ENCODE data around the gene ASTN1.

The ASTN1 gene

DNA sequence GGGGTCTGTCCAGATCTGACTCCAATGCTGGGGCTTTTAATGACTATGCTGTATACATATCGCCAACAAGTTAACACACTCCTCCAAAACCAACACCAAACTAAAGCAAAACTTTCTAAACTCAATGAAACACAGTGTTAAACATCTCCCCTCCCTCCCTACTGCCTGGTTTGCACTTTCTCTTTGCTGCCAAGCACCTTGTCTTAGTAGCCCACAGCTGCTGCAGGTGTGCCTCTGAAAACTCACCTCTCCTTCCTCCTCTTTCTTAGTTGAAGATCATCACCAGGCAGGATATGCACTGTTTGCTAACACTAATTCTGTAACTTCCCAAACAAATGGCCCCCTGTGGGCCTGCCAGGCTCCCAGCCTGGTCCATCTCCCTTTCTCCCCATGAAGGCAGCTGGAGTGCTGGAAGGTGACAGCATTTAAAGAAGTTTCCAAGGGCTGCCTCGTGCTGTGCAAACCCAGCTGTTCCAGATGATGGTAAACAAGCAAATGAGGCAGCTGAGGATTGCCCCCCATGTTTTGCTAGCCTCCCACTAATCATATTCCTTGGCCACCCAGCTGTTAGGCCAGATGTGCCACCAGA lies 213.7 kb downstream of the ASTN1 start:
- no peak overlapping the region for H3K4me3 ChIP-seq (ENCODE audit: low read depth, low read length)
- ChIA-PET POLR2A (no interaction called here), CTCF (interaction anchor here (0.7 to 2.3 kb wide), 10 partner anchors 10 to 1636 kb away, joined by 3 to 17 read pairs (median 4); no protein-coding TSS in a partner anchor)
- no peaks in the 10 kb centered on the region for H3K9me3 ChIP-seq (ENCODE audit: control insufficient read depth, insufficient read depth, low read depth, low read length)
- H3K4me1 ChIP-seq (ENCODE audit: control insufficient read depth, insufficient read depth, low read length), result no peaks in the 10 kb centered on the region
- no peak overlapping the region for H3K27ac ChIP-seq (ENCODE audit: extremely low read depth, low read depth, low read length)
- no peak for TF ChIP-seq ZNF514 (tag by site-specific recombination; IDR thresholded peaks at IDR 0.05)
- peak; percentile 73 for TF ChIP-seq ZIC2 (tag by site-specific recombination; IDR thresholded peaks at IDR 0.05)
- H3K36me3 ChIP-seq (ENCODE audit: control insufficient read depth in 2 of 2, insufficient read depth in 1 of 2, low read length in 2 of 2), result no peaks in the 10 kb centered on the region

DNA sequence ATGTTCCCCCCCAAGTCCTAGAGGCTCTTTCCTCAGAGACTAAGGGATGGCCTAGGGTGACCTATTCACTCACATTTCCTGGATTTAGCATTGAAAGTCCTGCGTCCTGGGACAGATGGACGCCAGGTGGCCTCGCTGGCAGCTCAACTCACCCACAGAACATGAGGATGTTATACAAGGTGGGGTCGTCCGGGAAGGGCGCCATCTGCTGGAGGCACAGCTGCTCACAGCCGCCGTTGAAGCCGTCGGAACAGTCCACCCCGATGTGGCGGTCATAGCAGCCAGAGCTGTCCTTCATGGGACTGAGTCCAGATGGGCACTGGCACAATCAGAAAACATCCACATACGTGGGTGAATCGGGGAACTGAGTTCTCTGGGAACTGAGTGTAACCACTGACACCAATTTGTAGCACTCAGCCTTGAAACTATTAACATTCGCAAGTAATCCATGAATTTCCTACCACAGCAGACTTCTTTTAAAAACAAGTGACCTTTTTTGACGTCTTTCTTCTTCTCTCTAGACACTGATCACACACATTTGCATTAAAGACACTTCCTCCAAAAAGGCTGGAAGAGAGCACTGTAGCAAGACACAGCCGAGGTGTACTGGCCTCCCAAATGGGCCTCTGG lies 215.4 kb downstream of the ASTN1 start:
- ChIA-PET CTCF (interaction anchor here (0.5 to 5.2 kb wide), 24 partner anchors 8 to 997 kb away, joined by 3 to 28 read pairs (median 4); partner anchors contain the start of gene BRINP2), POLR2A (no interaction called here)
- Histone ChIP-seq H3K27ac (ENCODE audit: extremely low read depth, low read depth, low read length) (no peak overlapping the region), H3K4me3 (ENCODE audit: low read depth, low read length) (no peak overlapping the region), H3K4me1 (ENCODE audit: control insufficient read depth, insufficient read depth, low read length) (no peaks in the 10 kb centered on the region), H3K36me3 (ENCODE audit: control insufficient read depth in 2 of 2, insufficient read depth in 1 of 2, low read length in 2 of 2) (no peaks in the 10 kb centered on the region), H3K9me3 (ENCODE audit: control insufficient read depth, insufficient read depth, low read depth, low read length) (no peaks in the 10 kb centered on the region)
- TF ChIP-seq, protein P1, sequence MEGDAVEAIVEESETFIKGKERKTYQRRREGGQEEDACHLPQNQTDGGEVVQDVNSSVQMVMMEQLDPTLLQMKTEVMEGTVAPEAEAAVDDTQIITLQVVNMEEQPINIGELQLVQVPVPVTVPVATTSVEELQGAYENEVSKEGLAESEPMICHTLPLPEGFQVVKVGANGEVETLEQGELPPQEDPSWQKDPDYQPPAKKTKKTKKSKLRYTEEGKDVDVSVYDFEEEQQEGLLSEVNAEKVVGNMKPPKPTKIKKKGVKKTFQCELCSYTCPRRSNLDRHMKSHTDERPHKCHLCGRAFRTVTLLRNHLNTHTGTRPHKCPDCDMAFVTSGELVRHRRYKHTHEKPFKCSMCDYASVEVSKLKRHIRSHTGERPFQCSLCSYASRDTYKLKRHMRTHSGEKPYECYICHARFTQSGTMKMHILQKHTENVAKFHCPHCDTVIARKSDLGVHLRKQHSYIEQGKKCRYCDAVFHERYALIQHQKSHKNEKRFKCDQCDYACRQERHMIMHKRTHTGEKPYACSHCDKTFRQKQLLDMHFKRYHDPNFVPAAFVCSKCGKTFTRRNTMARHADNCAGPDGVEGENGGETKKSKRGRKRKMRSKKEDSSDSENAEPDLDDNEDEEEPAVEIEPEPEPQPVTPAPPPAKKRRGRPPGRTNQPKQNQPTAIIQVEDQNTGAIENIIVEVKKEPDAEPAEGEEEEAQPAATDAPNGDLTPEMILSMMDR (tag by site-specific recombination; IDR thresholded peaks at IDR 0.05), result peak; percentile 52; the same call in 1 of the 2 replicates
- no peak for TF ChIP-seq ZNF214 (tag by site-specific recombination; IDR thresholded peaks at IDR 0.05; ENCODE audit: borderline replicate concordance)

DNA sequence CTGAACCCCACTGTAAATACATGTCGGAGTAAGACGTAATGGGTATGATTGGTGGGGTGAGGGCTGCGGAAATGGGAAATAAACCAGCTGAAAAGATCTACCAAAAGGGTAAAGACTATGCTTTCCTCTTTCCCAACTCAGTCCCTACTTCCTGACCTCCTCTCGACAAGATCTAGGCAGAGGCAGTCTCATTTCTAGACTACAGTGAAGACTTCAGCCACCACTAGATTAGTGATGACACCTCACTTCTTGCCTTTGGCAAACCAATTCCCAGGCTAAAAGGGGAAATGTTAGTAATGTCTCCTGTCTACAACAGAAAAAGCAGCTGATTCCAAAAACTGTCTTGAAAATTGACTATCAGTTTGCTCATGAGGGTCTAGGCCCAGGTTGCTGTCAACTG lies 219.9 kb downstream of the ASTN1 start:
- Histone ChIP-seq H3K4me3 (ENCODE audit: low read depth, low read length) (no peak overlapping the region), H3K36me3 (ENCODE audit: control insufficient read depth in 2 of 2, insufficient read depth in 1 of 2, low read length in 2 of 2) (no peaks in the 10 kb centered on the region), H3K27ac (ENCODE audit: extremely low read depth, low read depth, low read length) (no peak overlapping the region), H3K4me1 (ENCODE audit: control insufficient read depth, insufficient read depth, low read length) (no peaks in the 10 kb centered on the region), H3K9me3 (ENCODE audit: control insufficient read depth, insufficient read depth, low read depth, low read length) (no peaks in the 10 kb centered on the region)
- TF ChIP-seq ZNF514 (tag by site-specific recombination; IDR thresholded peaks at IDR 0.05), result no peak
- TF ChIP-seq, protein P2, sequence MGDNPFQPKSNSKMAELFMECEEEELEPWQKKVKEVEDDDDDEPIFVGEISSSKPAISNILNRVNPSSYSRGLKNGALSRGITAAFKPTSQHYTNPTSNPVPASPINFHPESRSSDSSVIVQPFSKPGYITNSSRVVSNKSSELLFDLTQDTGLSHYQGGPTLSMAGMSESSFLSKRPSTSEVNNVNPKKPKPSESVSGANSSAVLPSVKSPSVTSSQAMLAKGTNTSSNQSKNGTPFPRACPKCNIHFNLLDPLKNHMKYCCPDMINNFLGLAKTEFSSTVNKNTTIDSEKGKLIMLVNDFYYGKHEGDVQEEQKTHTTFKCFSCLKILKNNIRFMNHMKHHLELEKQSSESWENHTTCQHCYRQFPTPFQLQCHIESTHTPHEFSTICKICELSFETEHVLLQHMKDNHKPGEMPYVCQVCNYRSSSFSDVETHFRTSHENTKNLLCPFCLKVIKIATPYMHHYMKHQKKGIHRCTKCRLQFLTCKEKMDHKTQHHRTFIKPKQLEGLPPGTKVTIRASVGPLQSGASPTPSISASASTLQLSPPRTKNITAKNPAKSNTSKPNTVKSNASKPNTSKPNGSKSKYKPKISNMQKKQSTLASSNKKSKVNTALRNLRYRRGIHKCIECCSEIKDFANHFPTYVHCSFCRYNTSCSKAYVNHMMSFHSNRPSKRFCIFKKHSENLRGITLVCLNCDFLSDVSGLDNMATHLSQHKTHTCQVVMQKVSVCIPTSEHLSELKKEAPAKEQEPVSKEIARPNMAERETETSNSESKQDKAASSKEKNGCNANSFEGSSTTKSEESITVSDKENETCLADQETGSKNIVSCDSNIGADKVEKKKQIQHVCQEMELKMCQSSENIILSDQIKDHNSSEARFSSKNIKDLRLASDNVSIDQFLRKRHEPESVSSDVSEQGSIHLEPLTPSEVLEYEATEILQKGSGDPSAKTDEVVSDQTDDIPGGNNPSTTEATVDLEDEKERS (tag by site-specific recombination; IDR thresholded peaks at IDR 0.05), result no peak
- no peak for TF ChIP-seq GLIS1 (tag by site-specific recombination; IDR thresholded peaks at IDR 0.05)
- no peak for TF ChIP-seq ZNF747 (tag by site-specific recombination; IDR thresholded peaks at IDR 0.05)
- no peak for TF ChIP-seq ZNF394 (tag by site-specific recombination; IDR thresholded peaks at IDR 0.05; ENCODE audit: borderline replicate concordance)
- TF ChIP-seq ZNF558 (tag by site-specific recombination; IDR thresholded peaks at IDR 0.05), result no peak
- no peak for TF ChIP-seq ZNF24 (tag by site-specific recombination; IDR thresholded peaks at IDR 0.05)
- no peak for TF ChIP-seq ZNF423 (tag by site-specific recombination; IDR thresholded peaks at IDR 0.05)
- TF ChIP-seq ZNF155 (tag by site-specific recombination; IDR thresholded peaks at IDR 0.05), result no peak
- no peak for TF ChIP-seq ZNF350 (tag by site-specific recombination; IDR thresholded peaks at IDR 0.05)
- TF ChIP-seq, protein P3, sequence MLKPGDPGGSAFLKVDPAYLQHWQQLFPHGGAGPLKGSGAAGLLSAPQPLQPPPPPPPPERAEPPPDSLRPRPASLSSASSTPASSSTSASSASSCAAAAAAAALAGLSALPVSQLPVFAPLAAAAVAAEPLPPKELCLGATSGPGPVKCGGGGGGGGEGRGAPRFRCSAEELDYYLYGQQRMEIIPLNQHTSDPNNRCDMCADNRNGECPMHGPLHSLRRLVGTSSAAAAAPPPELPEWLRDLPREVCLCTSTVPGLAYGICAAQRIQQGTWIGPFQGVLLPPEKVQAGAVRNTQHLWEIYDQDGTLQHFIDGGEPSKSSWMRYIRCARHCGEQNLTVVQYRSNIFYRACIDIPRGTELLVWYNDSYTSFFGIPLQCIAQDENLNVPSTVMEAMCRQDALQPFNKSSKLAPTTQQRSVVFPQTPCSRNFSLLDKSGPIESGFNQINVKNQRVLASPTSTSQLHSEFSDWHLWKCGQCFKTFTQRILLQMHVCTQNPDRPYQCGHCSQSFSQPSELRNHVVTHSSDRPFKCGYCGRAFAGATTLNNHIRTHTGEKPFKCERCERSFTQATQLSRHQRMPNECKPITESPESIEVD (tag by site-specific recombination; IDR thresholded peaks at IDR 0.05), result no peak
- no peak for TF ChIP-seq ZNF555 (tag by site-specific recombination; conservative IDR thresholded peaks at IDR 0.05)
- TF ChIP-seq OVOL3 (tag by site-specific recombination; IDR thresholded peaks at IDR 0.05), result no peak
- no peak for TF ChIP-seq ZXDB (tag by site-specific recombination; IDR thresholded peaks at IDR 0.05)
- TF ChIP-seq, protein P4, sequence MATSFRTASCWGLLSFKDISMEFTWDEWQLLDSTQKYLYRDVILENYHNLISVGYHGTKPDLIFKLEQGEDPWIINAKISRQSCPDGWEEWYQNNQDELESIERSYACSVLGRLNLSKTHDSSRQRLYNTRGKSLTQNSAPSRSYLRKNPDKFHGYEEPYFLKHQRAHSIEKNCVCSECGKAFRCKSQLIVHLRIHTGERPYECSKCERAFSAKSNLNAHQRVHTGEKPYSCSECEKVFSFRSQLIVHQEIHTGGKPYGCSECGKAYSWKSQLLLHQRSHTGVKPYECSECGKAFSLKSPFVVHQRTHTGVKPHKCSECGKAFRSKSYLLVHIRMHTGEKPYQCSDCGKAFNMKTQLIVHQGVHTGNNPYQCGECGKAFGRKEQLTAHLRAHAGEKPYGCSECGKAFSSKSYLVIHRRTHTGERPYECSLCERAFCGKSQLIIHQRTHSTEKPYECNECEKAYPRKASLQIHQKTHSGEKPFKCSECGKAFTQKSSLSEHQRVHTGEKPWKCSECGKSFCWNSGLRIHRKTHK (tag by site-specific recombination; IDR thresholded peaks at IDR 0.05), result no peak
- TF ChIP-seq ZNF138 (tag by site-specific recombination; IDR thresholded peaks at IDR 0.05; ENCODE audit: borderline replicate concordance), result no peak
- no peak for TF ChIP-seq ZBTB7A (tag by site-specific recombination; IDR thresholded peaks at IDR 0.05; ENCODE audit: low read depth)
- TF ChIP-seq REPIN1 (tag by site-specific recombination; IDR thresholded peaks at IDR 0.05; ENCODE audit: low read depth), result no peak
- no peak for TF ChIP-seq ZFP37 (tag by site-specific recombination; IDR thresholded peaks at IDR 0.05)
- ChIA-PET POLR2A (interaction anchor here (0.6 kb wide), 1 partner anchor 234 kb away, joined by 3 read pairs; no protein-coding TSS in a partner anchor), CTCF (interaction anchor here (0.7 to 1.8 kb wide), 4 partner anchors 9 to 237 kb away, joined by 3 to 6 read pairs (median 4); no protein-coding TSS in a partner anchor)
